GM18511 (cell line): ENCODE results near the gene OSBPL5.

ENCODE experiments used
- ATAC-seq: cut with Tn5 transposase; IDR thresholded peaks from one replicate; pipeline ENCODE4 v1.9.1; 2021; ENCODE audit warnings: mild to moderate bottlenecking, moderate library complexity; ENCODE audit not compliant: unreplicated experiment

The OSBPL5 gene

GRCh38 chr11:3164138-3164551 is 965 bp downstream of the OSBPL5 start:
- ATAC-seq, result no peak

GRCh38 chr11:3163241-3163981 is 1.7 kb downstream of the OSBPL5 start:
- ATAC-seq, result no peak

- ATAC-seq, result no peak
Observed at GRCh38 chr11:3162410-3163240, 2.5 kb downstream of the OSBPL5 start.

GRCh38 chr11:3161720-3162409 is 3.2 kb downstream of the OSBPL5 start:
- no peak for ATAC-seq

- no peak for ATAC-seq
Observed at GRCh38 chr11:3161309-3161708, 3.8 kb downstream of the OSBPL5 start.

GRCh38 chr11:3160252-3161031 is 4.7 kb downstream of the OSBPL5 start:
- no peak for ATAC-seq

GRCh38 chr11:3159296-3160190 is 5.6 kb downstream of the OSBPL5 start:
- no peak for ATAC-seq

- ATAC-seq, result no peak
Observed at GRCh38 chr11:3158821-3159220, 6.3 kb downstream of the OSBPL5 start.

GRCh38 chr11:3158131-3158591 is 6.9 kb downstream of the OSBPL5 start:
- no peak for ATAC-seq

GRCh38 chr11:3157381-3158130 is 7.6 kb downstream of the OSBPL5 start:
- ATAC-seq, result no peak

GRCh38 chr11:3156661-3157311 is 8.3 kb downstream of the OSBPL5 start:
- no peak for ATAC-seq

- no peak for ATAC-seq
Observed at GRCh38 chr11:3156282-3156660, 8.8 kb downstream of the OSBPL5 start.

GRCh38 chr11:3155691-3156258 is 9.3 kb downstream of the OSBPL5 start:
- no peak for ATAC-seq

GRCh38 chr11:3155216-3155615 is 9.9 kb downstream of the OSBPL5 start:
- no peak for ATAC-seq

- ATAC-seq, result no peak
Observed at GRCh38 chr11:3154001-3154599, 11.0 kb downstream of the OSBPL5 start.

- no peak for ATAC-seq
Observed at GRCh38 chr11:3153291-3153861, 11.7 kb downstream of the OSBPL5 start.

GRCh38 chr11:3152471-3153110 is 12.5 kb downstream of the OSBPL5 start:
- ATAC-seq, result no peak
